Adrenal gland (tissue), 5 donors: ENCODE results near the gene CCDC158.

Experiments
- POLR2A ChIP-seq, 2 donors: fragments of 450-650 bp; IDR thresholded peaks; one replicate each; pipeline ENCODE4 v1.6.1; 2017; ENCODE audit warnings: antibody characterized with exemption in 2 of 2, mild to moderate bottlenecking in 2 of 2, moderate library complexity in 1 of 2
- TF ChIP-seq, protein P1 (sequence below), 6 experiments: fragments of 450-650 bp in 4 of 6; fragments of 200-600 bp in 2 of 6; sonication (generic) in 1 of 6; IDR thresholded peaks; 1 replicate in 5 of 6; 2 replicates in 1 of 6; pipeline versions ENCODE4 v1.5.1 to v1.8.0; 2016 to 2021; ENCODE audit warnings: antibody characterized with exemption in 6 of 6, mild to moderate bottlenecking in 2 of 6, moderate library complexity in 1 of 6
- donor health status: DM: no; HTN: no; CAD: no.

DNA sequence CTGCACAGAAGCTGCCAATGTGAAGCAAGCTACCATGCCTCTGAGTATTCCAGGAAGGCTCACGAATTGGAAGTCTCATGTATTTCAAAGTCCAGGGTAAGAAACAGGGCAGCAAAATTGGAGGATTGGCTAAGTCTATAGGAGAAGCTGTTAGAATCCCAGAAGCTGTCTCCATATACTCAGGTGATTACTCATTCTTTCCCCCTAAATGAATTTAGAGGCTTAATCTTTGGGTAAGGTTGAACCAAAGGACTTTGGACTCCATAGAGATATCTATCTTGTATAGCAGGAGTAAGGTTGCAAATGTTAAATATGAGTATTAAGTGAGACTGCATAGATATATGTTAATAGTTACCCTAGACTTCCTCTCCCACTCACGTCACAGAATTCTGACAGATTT, 78.1 kb downstream of the CCDC158 start:
- TF ChIP-seq, protein P1, sequence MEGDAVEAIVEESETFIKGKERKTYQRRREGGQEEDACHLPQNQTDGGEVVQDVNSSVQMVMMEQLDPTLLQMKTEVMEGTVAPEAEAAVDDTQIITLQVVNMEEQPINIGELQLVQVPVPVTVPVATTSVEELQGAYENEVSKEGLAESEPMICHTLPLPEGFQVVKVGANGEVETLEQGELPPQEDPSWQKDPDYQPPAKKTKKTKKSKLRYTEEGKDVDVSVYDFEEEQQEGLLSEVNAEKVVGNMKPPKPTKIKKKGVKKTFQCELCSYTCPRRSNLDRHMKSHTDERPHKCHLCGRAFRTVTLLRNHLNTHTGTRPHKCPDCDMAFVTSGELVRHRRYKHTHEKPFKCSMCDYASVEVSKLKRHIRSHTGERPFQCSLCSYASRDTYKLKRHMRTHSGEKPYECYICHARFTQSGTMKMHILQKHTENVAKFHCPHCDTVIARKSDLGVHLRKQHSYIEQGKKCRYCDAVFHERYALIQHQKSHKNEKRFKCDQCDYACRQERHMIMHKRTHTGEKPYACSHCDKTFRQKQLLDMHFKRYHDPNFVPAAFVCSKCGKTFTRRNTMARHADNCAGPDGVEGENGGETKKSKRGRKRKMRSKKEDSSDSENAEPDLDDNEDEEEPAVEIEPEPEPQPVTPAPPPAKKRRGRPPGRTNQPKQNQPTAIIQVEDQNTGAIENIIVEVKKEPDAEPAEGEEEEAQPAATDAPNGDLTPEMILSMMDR (IDR thresholded peaks at IDR 0.05), result no peak
- no peak for TF ChIP-seq POLR2A (IDR thresholded peaks at IDR 0.05)
